ENCODE results near the gene FLVCR2. TPM values are rescaled to one million over a fixed set of nuclear protein-coding genes. Genes with fewer than 3 reads are reported as not detected.

The FLVCR2 gene
- total RNA-seq, 2 experiments from 2014 or later: 2.1 to 5.8 TPM

DNA sequence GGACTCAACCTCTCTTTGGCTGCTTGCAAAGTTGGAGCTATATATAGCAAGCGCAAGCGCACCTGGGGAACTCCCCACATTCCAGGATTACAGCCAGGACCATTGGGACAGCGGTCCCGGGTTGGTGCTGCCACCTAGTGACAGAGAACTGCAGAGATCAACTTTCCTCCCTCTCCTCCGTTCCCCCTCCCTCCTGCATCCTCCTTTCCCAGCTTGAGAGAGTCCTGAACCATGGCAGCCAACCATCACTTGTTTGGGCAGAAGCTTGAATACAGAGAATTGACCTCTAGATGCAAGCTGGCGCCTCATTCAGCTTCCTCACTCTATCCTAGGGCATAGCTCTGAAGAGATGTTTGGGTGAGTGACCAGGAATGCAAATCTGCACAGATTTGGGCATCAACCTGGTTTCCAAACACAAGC is 17.4 kb upstream of the FLVCR2 start:
- Mint-ChIP-seq H3K36me3 (peaks cover 14% of the 10 kb centered on the region), H3K27me3 (no peaks in the 10 kb centered on the region), H3K4me1 (peaks cover 68% of the 10 kb centered on the region), H3K27ac (peak overlapping the region; percentile 78), H3K4me3 (no peak overlapping the region), H3K9me3 (ENCODE audit: low read depth) (no peaks in the 10 kb centered on the region)
- ATAC-seq (peak; percentile 16), DNase-seq (peak; percentile 65)
- CTCF ChIA-PET: interaction anchor here (0.7 to 6.2 kb wide), 31 partner anchors 8 to 430 kb away, joined by 3 to 152 read pairs (median 5); partner anchors contain the start of genes BATF, ERG28, FLVCR2 and TTLL5

DNA sequence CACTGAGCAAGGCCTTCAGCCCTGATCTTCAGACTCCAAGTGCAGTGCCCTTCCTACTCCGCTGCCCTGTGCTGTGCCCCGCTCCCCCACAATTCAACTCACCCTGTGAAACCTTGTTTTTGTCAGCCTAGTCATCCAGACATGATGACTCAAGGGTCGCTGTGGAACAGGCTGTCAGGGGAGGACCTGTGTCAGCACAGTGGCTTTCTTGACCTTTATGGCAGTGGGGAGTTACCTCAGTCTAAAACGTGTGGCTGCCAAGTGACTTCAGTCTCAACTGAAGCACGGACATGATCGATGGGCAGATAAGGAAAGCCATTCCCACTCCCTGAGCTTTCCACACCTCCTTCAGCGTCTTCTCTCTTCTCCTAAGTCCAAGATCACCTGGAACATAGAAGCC is 16.3 kb upstream of the FLVCR2 start:
- Mint-ChIP-seq H3K4me1 (peaks cover 75% of the 10 kb centered on the region), H3K27ac (peak overlapping the region; percentile 78), H3K4me3 (no peak overlapping the region), H3K9me3 (ENCODE audit: low read depth) (no peaks in the 10 kb centered on the region), H3K36me3 (peaks cover 9% of the 10 kb centered on the region), H3K27me3 (no peaks in the 10 kb centered on the region)
- ATAC-seq: peak; percentile 50
- DNase-seq: peak; percentile 76
- CTCF ChIA-PET: interaction anchor here (0.8 to 6.2 kb wide), 17 partner anchors 9 to 431 kb away, joined by 3 to 152 read pairs (median 9); partner anchors contain the start of genes BATF, ERG28, FLVCR2 and TTLL5

GRCh38 chr14:75562489-75562888 is 15.9 kb upstream of the FLVCR2 start:
- no peaks in the 10 kb centered on the region for H3K27me3 Mint-ChIP-seq
- H3K36me3 Mint-ChIP-seq: peaks cover 7% of the 10 kb centered on the region
- CTCF ChIA-PET: interaction anchor here (0.8 to 6.2 kb wide), 9 partner anchors 8 to 267 kb away, joined by 3 to 152 read pairs (median 23); partner anchors contain the start of genes BATF and FLVCR2
- DNase-seq (no peak), ATAC-seq (no peak)
- peak overlapping the region; percentile 78 for H3K27ac Mint-ChIP-seq
- H3K9me3 Mint-ChIP-seq (ENCODE audit: low read depth): no peaks in the 10 kb centered on the region
- H3K4me3 Mint-ChIP-seq: no peak overlapping the region
- peaks cover 75% of the 10 kb centered on the region for H3K4me1 Mint-ChIP-seq

DNA sequence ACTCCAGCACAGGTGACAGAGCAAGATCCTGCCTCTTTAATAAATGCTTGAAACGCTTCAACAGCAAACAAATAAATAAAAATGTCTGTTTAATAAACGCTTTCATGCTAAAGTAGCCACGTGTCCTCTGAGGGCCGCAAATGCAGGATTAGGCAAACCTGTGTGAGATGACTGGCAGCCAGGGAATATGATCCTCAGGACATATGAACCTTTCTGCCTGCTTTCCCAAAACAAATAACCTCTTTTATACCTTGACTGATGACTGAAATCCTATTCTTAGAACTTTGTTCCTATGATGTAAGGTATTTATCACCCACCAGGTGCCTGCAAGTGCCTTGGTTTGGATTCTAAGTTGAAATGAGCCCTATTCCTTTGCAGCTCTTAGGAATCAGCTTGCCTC is 14.5 kb upstream of the FLVCR2 start:
- Mint-ChIP-seq H3K4me3 (no peak overlapping the region), H3K9me3 (ENCODE audit: low read depth) (no peaks in the 10 kb centered on the region), H3K4me1 (peaks cover 77% of the 10 kb centered on the region), H3K27ac (no peak overlapping the region), H3K27me3 (no peaks in the 10 kb centered on the region), H3K36me3 (no peaks in the 10 kb centered on the region)
- ATAC-seq (no peak), DNase-seq (no peak)
- CTCF ChIA-PET: interaction anchor here (3.8 to 6.2 kb wide), 4 partner anchors 12 to 44 kb away, joined by 33 to 152 read pairs (median 51); partner anchors contain the start of genes BATF and FLVCR2

DNA sequence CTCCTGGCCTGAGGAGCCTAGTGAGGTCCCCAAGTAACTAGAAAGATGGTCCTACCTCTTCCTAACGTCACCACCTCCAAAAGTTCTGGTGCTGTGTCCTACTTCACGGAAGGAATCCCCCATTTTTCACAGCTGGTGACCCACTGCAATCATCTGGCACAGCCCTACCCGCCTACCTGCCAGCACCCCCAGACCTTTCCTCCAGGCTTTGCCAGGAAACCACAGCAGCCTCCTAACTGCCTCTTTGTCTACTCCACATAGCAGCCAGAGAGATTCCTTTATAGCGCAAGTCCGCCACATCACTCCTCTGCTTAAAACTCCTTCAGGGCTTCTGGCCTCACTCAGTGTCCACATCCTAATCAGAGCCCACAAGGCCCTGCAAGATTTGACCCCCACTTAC is 13.4 kb upstream of the FLVCR2 start:
- DNase-seq (no peak), ATAC-seq (no peak)
- no peaks in the 10 kb centered on the region for H3K36me3 Mint-ChIP-seq
- H3K4me1 Mint-ChIP-seq: peaks cover 76% of the 10 kb centered on the region
- H3K4me3 Mint-ChIP-seq: no peak overlapping the region
- H3K9me3 Mint-ChIP-seq (ENCODE audit: low read depth): no peaks in the 10 kb centered on the region
- H3K27me3 Mint-ChIP-seq: no peaks in the 10 kb centered on the region
- no peak overlapping the region for H3K27ac Mint-ChIP-seq
- CTCF ChIA-PET: no interaction called here

GRCh38 chr14:75566321-75566720 is 12.1 kb upstream of the FLVCR2 start:
- H3K4me3 Mint-ChIP-seq: peak overlapping the region; percentile 4
- peaks cover 66% of the 10 kb centered on the region for H3K4me1 Mint-ChIP-seq
- CTCF ChIA-PET: interaction anchor here (0.7 to 2.1 kb wide), 18 partner anchors 9 to 260 kb away, joined by 3 to 18 read pairs (median 4); partner anchors contain the start of genes ERG28, FLVCR2 and TTLL5
- peak; percentile 84 for ATAC-seq
- peak; percentile 87 for DNase-seq
- no peaks in the 10 kb centered on the region for H3K36me3 Mint-ChIP-seq
- peak overlapping the region; percentile 80 for H3K27ac Mint-ChIP-seq
- no peaks in the 10 kb centered on the region for H3K9me3 Mint-ChIP-seq (ENCODE audit: low read depth)
- no peaks in the 10 kb centered on the region for H3K27me3 Mint-ChIP-seq

- ATAC-seq (no peak), DNase-seq (no peak)
- Mint-ChIP-seq H3K27me3 (no peaks in the 10 kb centered on the region), H3K27ac (peak overlapping the region; percentile 80), H3K4me1 (peaks cover 61% of the 10 kb centered on the region), H3K36me3 (no peaks in the 10 kb centered on the region), H3K4me3 (peak overlapping the region; percentile 4), H3K9me3 (ENCODE audit: low read depth) (no peaks in the 10 kb centered on the region)
- CTCF ChIA-PET: interaction anchor here (0.7 to 2.1 kb wide), 18 partner anchors 8 to 261 kb away, joined by 3 to 18 read pairs (median 4); partner anchors contain the start of genes ERG28, FLVCR2 and TTLL5
Measured at GRCh38 chr14:75566752-75567151, 11.7 kb upstream of the FLVCR2 start.

DNA sequence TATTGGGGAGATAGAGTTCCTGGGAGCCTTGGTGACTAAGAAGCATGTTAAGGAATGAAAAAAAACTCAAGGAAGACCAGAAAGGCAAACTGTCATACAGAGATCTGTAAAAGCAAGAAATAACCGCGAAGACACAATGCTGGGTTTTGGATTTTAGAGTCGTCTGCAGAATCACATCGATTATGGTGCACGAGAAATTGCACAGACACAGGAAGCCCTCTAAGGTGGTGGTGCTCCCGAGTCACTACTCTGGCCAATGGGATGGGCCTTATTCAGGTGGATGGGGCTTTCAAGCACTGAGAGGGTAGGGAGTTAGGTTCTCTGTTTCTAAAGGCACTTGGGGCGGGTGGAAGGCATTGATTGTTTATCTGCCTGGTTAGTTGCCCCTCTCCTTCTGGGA is 10.3 kb upstream of the FLVCR2 start:
- peaks cover 51% of the 10 kb centered on the region for H3K4me1 Mint-ChIP-seq
- ATAC-seq: no peak
- no peak overlapping the region for H3K4me3 Mint-ChIP-seq
- no peaks in the 10 kb centered on the region for H3K27me3 Mint-ChIP-seq
- no peak for DNase-seq
- H3K27ac Mint-ChIP-seq: peak overlapping the region; percentile 58
- H3K36me3 Mint-ChIP-seq: no peaks in the 10 kb centered on the region
- CTCF ChIA-PET: interaction anchor here (0.8 to 1.5 kb wide), 5 partner anchors 8 to 86 kb away, joined by 3 to 15 read pairs (median 4); partner anchors contain the start of gene FLVCR2
- no peaks in the 10 kb centered on the region for H3K9me3 Mint-ChIP-seq (ENCODE audit: low read depth)

GRCh38 chr14:75568791-75569190 is 9.6 kb upstream of the FLVCR2 start:
- no peak overlapping the region for H3K4me3 Mint-ChIP-seq

GRCh38 chr14:75570797-75571196 is 7.6 kb upstream of the FLVCR2 start:
- Mint-ChIP-seq H3K4me3 (no peak overlapping the region), H3K27ac (no peak overlapping the region)
- no peak for ATAC-seq

More at GRCh38 chr14:75568791-75569190, 9.6 kb upstream of the FLVCR2 start:
- ATAC-seq: peak; percentile 38
- DNase-seq: no peak
- peaks cover 51% of the 10 kb centered on the region for H3K4me1 Mint-ChIP-seq
- H3K27ac Mint-ChIP-seq: peak overlapping the region; percentile 56
- H3K9me3 Mint-ChIP-seq (ENCODE audit: low read depth): no peaks in the 10 kb centered on the region
- CTCF ChIA-PET: interaction anchor here (0.8 to 1.6 kb wide), 8 partner anchors 9 to 86 kb away, joined by 3 to 15 read pairs (median 4); partner anchors contain the start of gene FLVCR2
- no peaks in the 10 kb centered on the region for H3K27me3 Mint-ChIP-seq
- no peaks in the 10 kb centered on the region for H3K36me3 Mint-ChIP-seq

GRCh38 chr14:75572104-75572503 is 6.3 kb upstream of the FLVCR2 start:
- no peak overlapping the region for H3K27ac Mint-ChIP-seq
- H3K27me3 Mint-ChIP-seq: no peaks in the 10 kb centered on the region
- no peak for DNase-seq
- no peak overlapping the region for H3K4me3 Mint-ChIP-seq
- ATAC-seq: no peak
- no peaks in the 10 kb centered on the region for H3K9me3 Mint-ChIP-seq (ENCODE audit: low read depth)
- H3K36me3 Mint-ChIP-seq: no peaks in the 10 kb centered on the region
- peaks cover 27% of the 10 kb centered on the region for H3K4me1 Mint-ChIP-seq
- CTCF ChIA-PET: interaction anchor here (1.7 to 9.9 kb wide), 3 partner anchors 11 to 137 kb away, joined by 4 to 188 read pairs (median 11); no protein-coding TSS in a partner anchor

More at GRCh38 chr14:75570797-75571196, 7.6 kb upstream of the FLVCR2 start:
- Mint-ChIP-seq H3K4me1 (peaks cover 40% of the 10 kb centered on the region), H3K27me3 (no peaks in the 10 kb centered on the region), H3K9me3 (ENCODE audit: low read depth) (no peaks in the 10 kb centered on the region), H3K36me3 (no peaks in the 10 kb centered on the region)
- no peak for DNase-seq
- CTCF ChIA-PET: interaction anchor here (1.0 to 2.8 kb wide), 2 partner anchors 9 to 336 kb away, joined by 3 to 11 read pairs; no protein-coding TSS in a partner anchor

GRCh38 chr14:75577090-75577489 is 1.3 kb upstream of the FLVCR2 start:
- no peaks in the 10 kb centered on the region for H3K36me3 Mint-ChIP-seq
- ATAC-seq (no peak), DNase-seq (no peak)
- CTCF ChIA-PET: interaction anchor here (0.5 to 9.9 kb wide), 31 partner anchors 8 to 810 kb away, joined by 3 to 188 read pairs (median 4); partner anchors contain the start of genes BATF, ERG28, IFT43 and TGFB3
- H3K4me1 Mint-ChIP-seq: peaks cover 21% of the 10 kb centered on the region
- no peaks in the 10 kb centered on the region for H3K27me3 Mint-ChIP-seq
- H3K4me3 Mint-ChIP-seq: no peak overlapping the region
- no peaks in the 10 kb centered on the region for H3K9me3 Mint-ChIP-seq (ENCODE audit: low read depth)
- no peak overlapping the region for H3K27ac Mint-ChIP-seq

GRCh38 chr14:75577729-75578101 is 705 bp upstream of the FLVCR2 start:
- Mint-ChIP-seq H3K4me1 (peaks cover 21% of the 10 kb centered on the region), H3K4me3 (peak overlapping the region; percentile 78), H3K9me3 (ENCODE audit: low read depth) (no peaks in the 10 kb centered on the region), H3K27ac (peak overlapping the region; percentile 53), H3K27me3 (no peaks in the 10 kb centered on the region), H3K36me3 (no peaks in the 10 kb centered on the region)
- DNase-seq: peak; percentile 84
- ATAC-seq: peak; percentile 96
- CTCF ChIA-PET: interaction anchor here (0.5 to 9.9 kb wide), 30 partner anchors 9 to 809 kb away, joined by 3 to 188 read pairs (median 4); partner anchors contain the start of genes BATF, ERG28, IFT43 and TGFB3
